Ovary (tissue), 9 donors: ENCODE measurements around the gene GOPC. TPM values are rescaled to one million over a fixed set of nuclear protein-coding genes. Genes with fewer than 3 reads are reported as not detected.
A peak's percentile ranks its signal among the peaks of the same experiment; 100 is the strongest.

Experiments
- DNase-seq, 5 donors: peaks; one replicate each; pipeline ENCODE4 v3.0.0-alpha.2; 2019 to 2020
- H3K27ac ChIP-seq, 2 donors: fragments of 200-600 bp; one replicate each; pipeline versions ENCODE4 v1.5.1 to v1.8.0; 2019 to 2022
- H3K27me3 ChIP-seq: fragments of 200-600 bp; one replicate; pipeline ENCODE4 v1.8.0; 2022
- H3K36me3 ChIP-seq: fragments of 200-600 bp; sonication (generic); one replicate; pipeline ENCODE4 v1.5.1; 2019
- H3K4me1 ChIP-seq: one replicate; pipeline ENCODE4 v1.8.1; 2013; ENCODE audit warnings: mild to moderate bottlenecking, moderate library complexity; ENCODE audit not compliant: insufficient read depth
- H3K4me3 ChIP-seq: fragments of 200-600 bp; sonication (generic); one replicate; pipeline ENCODE4 v1.5.1; 2017
- H3K9me3 ChIP-seq, 2 donors: fragments of 200-600 bp in 1 of 2; sonication (generic) in 1 of 2; one replicate each; pipeline versions ENCODE4 v1.5.1 to v1.8.1; 2013 to 2019; ENCODE audit warnings: mild to moderate bottlenecking in 1 of 2, moderate library complexity in 1 of 2
- CTCF ChIP-seq, 3 donors: fragments of 450-650 bp in 2 of 3; fragments of 200-600 bp in 1 of 3; IDR thresholded peaks; one replicate each; pipeline versions ENCODE4 v1.5.1 to v1.8.0; 2016 to 2022; ENCODE audit warnings: antibody characterized with exemption in 3 of 3, mild to moderate bottlenecking in 1 of 3
- EP300 ChIP-seq: sonication (generic); formaldehyde crosslinking; IDR thresholded peaks from one replicate; pipeline ENCODE4 v1.6.1; 2017; ENCODE audit warnings: antibody characterized with exemption
- POLR2A ChIP-seq: fragments of 450-650 bp; IDR thresholded peaks from one replicate; pipeline ENCODE4 v1.6.1; 2017; ENCODE audit warnings: antibody characterized with exemption, mild to moderate bottlenecking, moderate library complexity
- WGBS, 3 donors: extraction: QIAGEN DNeasy Blood & Tissue Kit in 1 of 3; methylation state at CpG; one replicate each; pipeline versions ENCODE4 v1.1.5 to v1.1.7; 2013 to 2017; 5-methylcytosine and 5-hydroxymethylcytosine counted together
- intact Hi-C, 4 donors: fragments of 100-400 bp; cut with DNase I; formaldehyde crosslinking; loops; one replicate each; pipeline versions ENCODE4 v1.11.0 to v1.15.1; 2022 to 2023
- polyA plus RNA-seq, 2 donors: library from polyadenylated mRNA; stranded (reverse); fragments of 200-250 nt in 1 of 2; fragments of 350-450 nt in 1 of 2; fragmentation: Illumina TruSeq in 1 of 2; extraction: RNeasy Lipid Tissue Mini Kit (QIAGEN cat#74804) in 1 of 2; gene quantifications; one replicate each; pipeline ENCODE4 v1.2.3, GENCODE V29; 2013 to 2014
- total RNA-seq, 7 donors: library from RNA; depleted of rRNA in 2 of 7; stranded (reverse); fragments of >200 nt in 2 of 7; fragmentation: NEBNext Ultra II Directional in 3 of 7; extraction: Animal tissue kit (Norgen Biotek cat#: 25700) in 3 of 7; gene quantifications; one replicate each; pipeline versions ENCODE4 v1.1.0 to v1.2.4, GENCODE V29; 2016 to 2023
- donor health status: DM: no; HTN: no; CAD: no; lungs with moderate emphysema.
- donor health status: DM: no; HTN: no; CAD: no.
- donor health status: Bipolar disorder and iron deficiency.
- donor health status: DM: yes; HTN: yes; CAD: no.
- donor health status: DM: no; HTN: no; CAD: no.
- donor health status: DM: yes; HTN: yes; CAD: no.

GOPC gene
- total and polyA plus RNA-seq, 9 donors: 17.0 to 27.6 (median 24.3) TPM

DNA sequence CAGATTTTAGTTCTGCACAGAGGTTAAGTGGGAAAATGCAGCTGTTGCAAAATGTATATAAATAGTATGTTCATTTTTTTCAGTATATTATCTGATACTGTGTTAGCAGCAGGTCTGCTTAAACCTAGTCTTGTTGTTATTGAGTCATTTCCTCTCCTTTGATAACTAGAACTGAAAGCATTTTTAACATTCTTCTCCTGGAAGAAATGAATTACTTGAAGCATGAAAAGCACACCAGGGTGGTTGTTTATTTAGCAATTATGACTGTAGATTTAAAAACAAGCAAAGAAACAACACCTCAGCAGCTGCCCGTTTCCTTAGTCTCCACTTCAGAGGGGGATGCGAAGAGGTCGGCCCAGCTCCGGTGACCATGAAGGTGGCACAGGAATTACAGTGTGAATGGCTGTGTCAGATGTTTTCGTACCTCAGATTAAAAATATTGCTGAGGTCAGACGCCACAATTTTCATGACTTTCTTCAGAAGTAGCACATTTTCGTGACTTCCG lies 53.5 kb downstream of the GOPC start:
- Histone ChIP-seq H3K36me3 (no peaks in the 10 kb centered on the region), H3K27me3 (no peaks in the 10 kb centered on the region), H3K27ac (no peak overlapping the region), H3K4me3 (no peak overlapping the region), H3K4me1 (peaks cover 2% of the 10 kb centered on the region), H3K9me3 (no peaks in the 10 kb centered on the region)
- WGBS, 3 donors: 84% methylated on average over 8 of the region's 8 CpGs
- intact Hi-C loops: no loop called here
- TF ChIP-seq CTCF (IDR thresholded peaks at IDR 0.05): no peak
- no peak for DNase-seq

DNA sequence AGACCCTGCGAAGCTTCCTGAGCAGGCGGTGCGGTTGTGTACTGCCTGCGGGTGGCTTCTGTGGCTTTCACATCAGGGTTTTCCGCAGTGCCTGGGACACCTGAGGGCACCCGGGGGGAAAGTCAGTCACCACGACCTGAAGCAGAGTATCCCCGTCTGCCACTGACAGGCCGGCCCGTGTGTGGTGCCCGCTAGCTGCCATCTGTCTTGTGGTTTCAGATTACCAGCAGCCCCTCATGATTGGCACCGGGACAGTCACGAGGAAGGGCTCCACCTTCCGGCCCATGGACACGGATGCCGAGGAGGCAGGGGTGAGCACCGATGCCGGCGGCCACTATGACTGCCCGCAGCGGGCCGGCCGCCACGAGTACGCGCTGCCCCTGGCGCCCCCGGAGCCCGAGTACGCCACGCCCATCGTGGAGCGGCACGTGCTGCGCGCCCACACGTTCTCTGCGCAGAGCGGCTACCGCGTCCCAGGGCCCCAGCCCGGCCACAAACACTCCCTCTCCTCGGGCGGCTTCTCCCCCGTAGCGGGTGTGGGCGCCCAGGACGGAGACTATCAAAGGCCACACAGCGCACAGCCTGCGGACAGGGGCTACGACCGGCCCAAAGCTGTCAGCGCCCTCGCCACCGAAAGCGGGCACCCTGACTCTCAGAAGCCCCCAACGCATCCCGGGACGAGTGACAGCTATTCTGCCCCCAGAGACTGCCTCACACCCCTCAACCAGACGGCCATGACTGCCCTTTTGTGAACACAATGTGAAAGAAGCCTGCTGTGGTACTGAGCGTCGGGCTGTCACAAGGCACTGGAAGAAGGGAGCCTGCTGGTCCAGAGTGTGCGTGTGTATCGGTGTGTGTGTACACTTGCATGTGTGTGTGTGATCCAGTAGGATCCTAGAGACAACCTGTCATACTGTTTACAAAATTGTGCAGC lies 54.4 kb downstream of the GOPC start:
- Histone ChIP-seq H3K4me1 (peaks cover 2% of the 10 kb centered on the region), H3K9me3 (no peaks in the 10 kb centered on the region), H3K27ac (peak overlapping the region in 1 of 2 donors; percentile 30), H3K4me3 (peak overlapping the region; percentile 32), H3K36me3 (no peaks in the 10 kb centered on the region), H3K27me3 (no peaks in the 10 kb centered on the region)
- intact Hi-C loops: no loop called here
- peak; percentile 43 to 79 (median 68) for DNase-seq
- no peak for TF ChIP-seq POLR2A
- TF ChIP-seq EP300: no peak
- TF ChIP-seq CTCF (IDR thresholded peaks at IDR 0.05): no peak
- WGBS, 3 donors: 11 to 17% (median 16%) methylated on average over 59 to 64 of the region's 64 CpGs

GRCh38 chr6:117546674-117547073 lies 55.6 kb downstream of the GOPC start:
- no peak for DNase-seq
- Histone ChIP-seq H3K4me1 (peaks cover 2% of the 10 kb centered on the region), H3K4me3 (no peak overlapping the region), H3K27me3 (no peaks in the 10 kb centered on the region), H3K9me3 (no peaks in the 10 kb centered on the region), H3K27ac (no peak overlapping the region), H3K36me3 (no peaks in the 10 kb centered on the region)
- intact Hi-C loops: no loop called here
- TF ChIP-seq CTCF (IDR thresholded peaks at IDR 0.05): no peak
- TF ChIP-seq EP300: no peak
- TF ChIP-seq POLR2A: no peak
- WGBS, 3 donors: 77 to 87% (median 79%) methylated on average over 5 of the region's 5 CpGs

DNA sequence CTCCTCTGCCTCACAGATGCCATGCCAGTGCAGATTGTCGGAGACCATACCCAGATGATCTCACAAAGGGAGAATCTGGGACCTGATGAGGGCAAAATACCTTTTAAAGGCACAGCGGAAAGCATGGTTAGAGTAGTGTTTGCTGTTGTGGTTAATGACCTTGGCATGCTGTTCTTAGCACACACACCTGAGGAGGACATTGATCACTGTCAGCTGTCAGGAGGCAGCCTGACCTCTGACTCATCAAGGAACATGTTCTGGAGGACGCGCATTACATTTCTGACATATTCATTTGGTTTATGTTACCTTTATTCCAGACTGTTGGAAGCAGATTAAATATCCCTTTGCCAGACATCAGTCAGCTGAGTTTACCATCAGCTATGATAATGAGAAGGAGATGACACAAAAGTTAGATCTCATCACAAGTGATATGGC lies 57.1 kb downstream of the GOPC start:
- TF ChIP-seq POLR2A (no peak), CTCF (IDR thresholded peaks at IDR 0.05) (no peak), EP300 (no peak)

More for the DNA sequence above, 57.1 kb downstream of the GOPC start:
- no peak overlapping the region for H3K27ac ChIP-seq
- 87 to 89% (median 89%) methylated on average over 4 of the region's 4 CpGs for WGBS, 3 donors
- no peaks in the 10 kb centered on the region for H3K9me3 ChIP-seq
- no peak overlapping the region for H3K4me3 ChIP-seq
- DNase-seq: no peak
- no peaks in the 10 kb centered on the region for H3K36me3 ChIP-seq
- H3K27me3 ChIP-seq: no peaks in the 10 kb centered on the region
- peaks cover 2% of the 10 kb centered on the region for H3K4me1 ChIP-seq
- intact Hi-C loops: no loop called here
